Cardiac muscle cell (in vitro differentiated cells and primary cell): ENCODE measurements around the gene GNAZ. TPM values are rescaled to one million over a fixed set of nuclear protein-coding genes. Genes with fewer than 3 reads are reported as not detected.

Experiments
- DNase-seq, 2 donors: peaks; one replicate each; pipeline versions ENCODE4 v3.0.0 to v3.0.0-alpha.2; 2010 to 2017; ENCODE audit warnings: low read depth in 1 of 2, low spot score in 1 of 2
- H3K27ac ChIP-seq: fragments of 200-600 bp; sonication (generic); 2 replicates; pipeline ENCODE4 v1.5.1; 2016
- H3K27me3 ChIP-seq: fragments of 200-600 bp; sonication (generic); 2 replicates; pipeline ENCODE4 v1.6.0; 2016; ENCODE audit warnings: control low read depth
- H3K36me3 ChIP-seq: fragments of 200-600 bp; sonication (generic); 2 replicates; pipeline ENCODE4 v1.5.1; 2016; ENCODE audit warnings: control low read depth
- H3K4me1 ChIP-seq: fragments of 200-600 bp; sonication (generic); 2 replicates; pipeline ENCODE4 v1.8.1; 2017; ENCODE audit warnings: low read depth, mild to moderate bottlenecking, mixed run types
- H3K4me3 ChIP-seq: fragments of 200-600 bp; sonication (generic); 2 replicates; pipeline ENCODE4 v1.5.1; 2016; ENCODE audit warnings: mild to moderate bottlenecking
- H3K9me3 ChIP-seq: fragments of 200-600 bp; sonication (generic); 2 replicates; pipeline ENCODE4 v1.5.1; 2017; ENCODE audit warnings: low read depth, mild to moderate bottlenecking, control low read depth
- CTCF ChIP-seq: IDR thresholded peaks from 2 replicates; pipeline ENCODE4 v1.5.1; 2012; ENCODE audit warnings: low read depth, mild to moderate bottlenecking, low read length
- polyA plus RNA-seq: library from polyadenylated mRNA; unstranded; fragments of >200 nt; fragmentation: Nextera tagmentation; extraction: Ambion mirVana; gene quantifications from 2 replicates; pipeline ENCODE4 v1.2.1, GENCODE V29; 2016
- total RNA-seq: library from RNA; depleted of rRNA; stranded (reverse); fragments of >200 nt; gene quantifications from 2 replicates; pipeline ENCODE4 v1.2.3, GENCODE V29; 2016

GNAZ gene
- total and polyA plus RNA-seq, 2 experiments from 2014 or later = 1.8 to 3.7 TPM

- no peak for TF ChIP-seq CTCF
- no peaks in the 10 kb centered on the region for H3K36me3 ChIP-seq
Observed at GRCh38 chr22:23090457-23090835, 20.1 kb downstream of the GNAZ start.

GRCh38 chr22:23091760-23092159 lies 21.4 kb downstream of the GNAZ start:
- H3K4me3 ChIP-seq = no peak overlapping the region
- no peak overlapping the region for H3K27ac ChIP-seq
- H3K4me1 ChIP-seq = no peaks in the 10 kb centered on the region
- H3K27me3 ChIP-seq = no peaks in the 10 kb centered on the region
- H3K9me3 ChIP-seq = no peaks in the 10 kb centered on the region
- TF ChIP-seq CTCF = no peak
- H3K36me3 ChIP-seq = no peaks in the 10 kb centered on the region
- no peak for DNase-seq

More at GRCh38 chr22:23090457-23090835, 20.1 kb downstream of the GNAZ start:
- Histone ChIP-seq H3K27me3 (no peaks in the 10 kb centered on the region), H3K4me1 (no peaks in the 10 kb centered on the region), H3K4me3 (no peak overlapping the region), H3K27ac (no peak overlapping the region), H3K9me3 (no peaks in the 10 kb centered on the region)
- no peak for DNase-seq

GRCh38 chr22:23092217-23092955 lies 22.1 kb downstream of the GNAZ start:
- Histone ChIP-seq H3K4me3 (no peak overlapping the region), H3K27ac (no peak overlapping the region), H3K4me1 (no peaks in the 10 kb centered on the region), H3K9me3 (no peaks in the 10 kb centered on the region), H3K27me3 (no peaks in the 10 kb centered on the region), H3K36me3 (no peaks in the 10 kb centered on the region)
- no peak for TF ChIP-seq CTCF
- no peak for DNase-seq

- no peaks in the 10 kb centered on the region for H3K27me3 ChIP-seq
- no peaks in the 10 kb centered on the region for H3K9me3 ChIP-seq
- H3K4me1 ChIP-seq = no peaks in the 10 kb centered on the region
- no peak for DNase-seq
- no peak overlapping the region for H3K27ac ChIP-seq
- no peaks in the 10 kb centered on the region for H3K36me3 ChIP-seq
- H3K4me3 ChIP-seq = no peak overlapping the region
- no peak for TF ChIP-seq CTCF
Observed at GRCh38 chr22:23093051-23093788, 22.9 kb downstream of the GNAZ start.

GRCh38 chr22:23094260-23094659 lies 23.9 kb downstream of the GNAZ start:
- no peak for DNase-seq
- TF ChIP-seq CTCF = no peak

More at GRCh38 chr22:23094260-23094659, 23.9 kb downstream of the GNAZ start:
- Histone ChIP-seq H3K4me3 (no peak overlapping the region), H3K4me1 (no peaks in the 10 kb centered on the region), H3K27ac (no peak overlapping the region), H3K36me3 (no peaks in the 10 kb centered on the region), H3K9me3 (no peaks in the 10 kb centered on the region), H3K27me3 (no peaks in the 10 kb centered on the region)
